AG04449 (cell line): ENCODE results near the gene MT1X.

Source experiments
- CTCF ChIA-PET: fragments of 350-600 bp; formaldehyde crosslinking; extraction: SDS; loops from one replicate; lab custom pipeline; 2021; ENCODE audit warnings: antibody characterized with exemption; lab: Yijun Ruan, JAX
- POLR2A ChIA-PET: fragments of 400-600, 350-600 bp; formaldehyde crosslinking; extraction: SDS; loops from one replicate; lab custom pipeline; 2020; ENCODE audit warnings: antibody characterized with exemption, inconsistent platforms; lab: Yijun Ruan, JAX
- DNase-seq: peaks from one replicate; pipeline ENCODE4 v3.0.0-alpha.2; 2010; ENCODE audit warnings: low read depth, low spot score
- H3K4me3 ChIP-seq: 2 replicates; pipeline ENCODE4 v1.5.1; 2011; ENCODE audit warnings: low read depth, mild to moderate bottlenecking, control low read depth, low read length
- TF ChIP-seq, protein P1 (sequence below): IDR thresholded peaks from one replicate; pipeline ENCODE4 v1.5.1; 2011; ENCODE audit warnings: mild to moderate bottlenecking, moderate library complexity, low read length, control low read depth, inconsistent platforms; ENCODE audit not compliant: insufficient read depth; ENCODE audit errors: missing control alignments

Gene MT1X

GRCh38 chr16:56682703-56683397 is 580 bp downstream of the MT1X start:
- POLR2A ChIA-PET, result interaction anchor here (0.7 to 4.6 kb wide), 7 partner anchors 12 to 74 kb away, joined by 3 to 25 read pairs (median 4); partner anchors contain the start of genes MT1E and MT2A
- CTCF ChIA-PET, result interaction anchor here (1.0 to 4.2 kb wide), 3 partner anchors 10 to 19 kb away, joined by 3 to 32 read pairs (median 5); no protein-coding TSS in a partner anchor

GRCh38 chr16:56683424-56684172 is 1.3 kb downstream of the MT1X start:
- POLR2A ChIA-PET, result interaction anchor here (0.9 to 4.6 kb wide), 4 partner anchors 13 to 75 kb away, joined by 3 to 25 read pairs (median 4); partner anchors contain the start of genes MT1E and MT2A

More at GRCh38 chr16:56682703-56683397, 580 bp downstream of the MT1X start:
- TF ChIP-seq, protein P1, sequence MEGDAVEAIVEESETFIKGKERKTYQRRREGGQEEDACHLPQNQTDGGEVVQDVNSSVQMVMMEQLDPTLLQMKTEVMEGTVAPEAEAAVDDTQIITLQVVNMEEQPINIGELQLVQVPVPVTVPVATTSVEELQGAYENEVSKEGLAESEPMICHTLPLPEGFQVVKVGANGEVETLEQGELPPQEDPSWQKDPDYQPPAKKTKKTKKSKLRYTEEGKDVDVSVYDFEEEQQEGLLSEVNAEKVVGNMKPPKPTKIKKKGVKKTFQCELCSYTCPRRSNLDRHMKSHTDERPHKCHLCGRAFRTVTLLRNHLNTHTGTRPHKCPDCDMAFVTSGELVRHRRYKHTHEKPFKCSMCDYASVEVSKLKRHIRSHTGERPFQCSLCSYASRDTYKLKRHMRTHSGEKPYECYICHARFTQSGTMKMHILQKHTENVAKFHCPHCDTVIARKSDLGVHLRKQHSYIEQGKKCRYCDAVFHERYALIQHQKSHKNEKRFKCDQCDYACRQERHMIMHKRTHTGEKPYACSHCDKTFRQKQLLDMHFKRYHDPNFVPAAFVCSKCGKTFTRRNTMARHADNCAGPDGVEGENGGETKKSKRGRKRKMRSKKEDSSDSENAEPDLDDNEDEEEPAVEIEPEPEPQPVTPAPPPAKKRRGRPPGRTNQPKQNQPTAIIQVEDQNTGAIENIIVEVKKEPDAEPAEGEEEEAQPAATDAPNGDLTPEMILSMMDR, result no peak
- H3K4me3 ChIP-seq, result peak overlapping the region; percentile 73
- no peak for DNase-seq

DNA sequence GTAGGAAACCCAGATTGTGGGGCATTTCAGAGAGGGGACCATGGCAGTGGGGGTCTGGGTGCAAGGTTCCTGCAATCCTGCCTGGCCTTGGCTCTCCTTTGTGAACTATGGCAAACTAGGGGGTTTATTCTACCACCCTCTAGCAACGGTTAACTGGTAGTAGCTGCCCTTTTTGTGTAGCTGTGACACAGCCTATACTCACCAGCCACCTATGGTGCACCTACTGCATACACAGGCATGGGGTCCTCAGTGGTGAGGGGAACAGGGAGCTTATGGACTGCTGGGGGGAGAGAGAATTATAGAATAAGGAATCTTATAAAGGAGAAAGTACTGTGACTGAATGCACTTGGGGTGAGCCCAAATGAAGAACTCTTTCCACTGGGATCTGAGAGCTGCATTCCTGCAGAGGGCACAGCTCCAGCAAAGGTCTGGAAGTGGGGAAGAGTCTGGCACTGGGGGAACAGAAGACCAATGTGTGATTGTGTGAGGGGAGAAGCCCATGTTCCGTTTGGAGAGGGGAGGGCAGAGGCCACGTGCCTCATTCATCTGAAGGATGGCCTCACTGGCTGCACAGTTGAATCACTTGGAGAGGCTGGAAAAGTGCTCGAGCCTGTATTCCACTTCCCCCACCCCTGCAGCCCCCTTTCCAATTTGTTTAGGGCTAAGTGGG is 2.1 kb downstream of the MT1X start:
- CTCF ChIA-PET, result interaction anchor here (0.9 to 4.2 kb wide), 5 partner anchors 8 to 170 kb away, joined by 3 to 32 read pairs (median 3); no protein-coding TSS in a partner anchor
- H3K4me3 ChIP-seq, result no peak overlapping the region
- no peak for DNase-seq
- POLR2A ChIA-PET, result interaction anchor here (2.0 to 4.6 kb wide), 2 partner anchors 14 to 58 kb away, joined by 4 to 25 read pairs; partner anchors contain the start of gene MT1E
- TF ChIP-seq, protein P1, result no peak

More at GRCh38 chr16:56683424-56684172, 1.3 kb downstream of the MT1X start:
- TF ChIP-seq, protein P1, result no peak
- CTCF ChIA-PET, result interaction anchor here (1.0 to 4.2 kb wide), 3 partner anchors 9 to 18 kb away, joined by 3 to 32 read pairs (median 5); no protein-coding TSS in a partner anchor
- no peak for DNase-seq
- H3K4me3 ChIP-seq, result peak overlapping the region; percentile 73

DNA sequence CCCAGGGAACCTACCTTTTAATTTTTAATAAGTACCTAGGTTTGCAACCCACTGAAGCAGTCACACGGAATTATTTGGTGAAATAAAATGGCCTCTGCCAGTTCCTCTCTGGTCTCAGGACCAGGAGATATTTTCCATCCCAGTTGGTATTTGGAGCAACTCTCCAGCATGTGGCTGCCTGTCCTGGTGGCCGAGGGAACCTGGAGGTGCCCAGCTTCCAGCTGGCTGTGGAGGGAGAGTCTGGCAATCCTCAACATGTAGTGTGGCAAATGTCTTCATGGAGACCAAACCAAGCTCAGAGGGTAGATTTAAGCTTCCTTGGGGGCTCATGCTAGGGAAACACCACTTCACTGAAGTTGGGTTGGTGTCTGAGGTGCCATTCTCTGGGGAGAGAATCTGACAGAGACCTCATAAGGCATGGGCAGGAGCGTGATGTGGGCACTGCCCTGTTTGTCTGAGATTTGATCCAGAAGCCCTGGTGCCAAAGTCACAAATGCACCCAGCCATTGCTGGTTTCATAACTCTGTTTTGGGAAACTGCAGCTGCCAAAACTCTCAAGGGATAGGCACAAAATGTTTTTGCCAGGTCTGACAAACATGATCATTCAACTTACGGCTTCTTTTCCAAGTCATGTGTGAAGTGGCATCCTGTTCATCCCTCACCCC is 2.8 kb downstream of the MT1X start:
- CTCF ChIA-PET, result interaction anchor here (0.9 to 4.2 kb wide), 4 partner anchors 13 to 171 kb away, joined by 3 to 32 read pairs (median 4); no protein-coding TSS in a partner anchor
- TF ChIP-seq, protein P1, result no peak
- POLR2A ChIA-PET, result interaction anchor here (4.6 kb wide), 1 partner anchor 59 kb away, joined by 25 read pairs; the partner anchor contains the start of gene MT1E
- no peak for DNase-seq
- H3K4me3 ChIP-seq, result no peak overlapping the region

GRCh38 chr16:56686758-56687157 is 4.5 kb downstream of the MT1X start:
- DNase-seq, result no peak
- TF ChIP-seq, protein P1, result no peak
- ChIA-PET CTCF (no interaction called here), POLR2A (no interaction called here)
- no peak overlapping the region for H3K4me3 ChIP-seq
